ENCODE data around the gene TMA7. TPM values are rescaled to one million over a fixed set of nuclear protein-coding genes. Genes with fewer than 3 reads are reported as not detected.

TMA7 gene
- total and polyA plus RNA-seq, 2 of the 13 experiments (the other 11 are each of a cell fraction or from before 2014, with no cell fraction given), result 100 to 486 TPM

GRCh38 chr3:48465531-48466378 lies 25.7 kb downstream of the TMA7 start (continued):
- TF ChIP-seq TP53 (CRISPR knock-in tag; conservative IDR thresholded peaks at IDR 0.05), result no peak
- no peak for TF ChIP-seq EEA1 (CRISPR knock-in tag; IDR thresholded peaks at IDR 0.05; ENCODE audit: borderline replicate concordance)
- no peak for TF ChIP-seq POLR2A (IDR thresholded peaks at IDR 0.05; ENCODE audit: insufficient read depth in 1 of 2, low read depth in 2 of 2, low read length in 2 of 2)
- TF ChIP-seq ISX (CRISPR knock-in tag; conservative IDR thresholded peaks at IDR 0.05), result no peak
- no peak for TF ChIP-seq MYPOP (CRISPR knock-in tag; IDR thresholded peaks at IDR 0.05)
- TF ChIP-seq GABPB1 (CRISPR knock-in tag; IDR thresholded peaks at IDR 0.05), result peak; percentile 39
- TF ChIP-seq HNF4G (IDR thresholded peaks at IDR 0.05; ENCODE audit: borderline replicate concordance, low read depth, low read length), result no peak
- TF ChIP-seq HNF4G (CRISPR knock-in tag; IDR thresholded peaks at IDR 0.05; ENCODE audit: borderline replicate concordance, low read depth), result no peak
- no peak for TF ChIP-seq HMGA1 (CRISPR knock-in tag; conservative IDR thresholded peaks at IDR 0.05)
- TF ChIP-seq NR0B2 (CRISPR knock-in tag; IDR thresholded peaks at IDR 0.05), result no peak
- TF ChIP-seq XRCC5 (optimal IDR thresholded peaks at IDR 0.05; ENCODE audit: low read length), result peak; percentile 66
- peak; percentile 43; the same call in 1 of the 2 replicates for TF ChIP-seq FOXK2 (IDR thresholded peaks at IDR 0.05)
- no peak for TF ChIP-seq FUBP1 (CRISPR knock-in tag; IDR thresholded peaks at IDR 0.05; ENCODE audit: borderline replicate concordance)
- TF ChIP-seq ZNF3 (CRISPR knock-in tag; IDR thresholded peaks at IDR 0.05), result no peak
- peak; percentile 77 for TF ChIP-seq ZFX (CRISPR knock-in tag; IDR thresholded peaks at IDR 0.05; ENCODE audit: low read depth)
- TF ChIP-seq HNRNPUL1 (IDR thresholded peaks at IDR 0.05; ENCODE audit: low read depth, low read length), result no peak
- 0 out of 2 replicates have a peak, but pooled peaks have one; percentile 21 for TF ChIP-seq NFYC (CRISPR knock-in tag; IDR thresholded peaks at IDR 0.05)
- no peak for TF ChIP-seq PRDM15 (CRISPR knock-in tag; IDR thresholded peaks at IDR 0.05)
- no peak for TF ChIP-seq ZC3H4 (CRISPR knock-in tag; IDR thresholded peaks at IDR 0.05; ENCODE audit: borderline replicate concordance)
- no peak for TF ChIP-seq ARNT (IDR thresholded peaks at IDR 0.05)
- TF ChIP-seq CREBL2 (CRISPR knock-in tag; IDR thresholded peaks at IDR 0.05; ENCODE audit: borderline replicate concordance), result no peak
- no peak for TF ChIP-seq ZNF17 (CRISPR knock-in tag; IDR thresholded peaks at IDR 0.05)
- TF ChIP-seq KLF11 (CRISPR knock-in tag; IDR thresholded peaks at IDR 0.05), result no peak
- peak; percentile 41 for TF ChIP-seq TEAD3 (CRISPR knock-in tag; optimal IDR thresholded peaks at IDR 0.05; ENCODE audit: borderline replicate concordance)
- TF ChIP-seq MIER2 (CRISPR knock-in tag; IDR thresholded peaks at IDR 0.05), result peak; percentile 59
